ENCODE measurements around the gene CNPY4. TPM values are rescaled to one million over a fixed set of nuclear protein-coding genes. Genes with fewer than 3 reads are reported as not detected.

CNPY4 gene
- total RNA-seq, 4 donors from 2014 or later: 3.8 to 8.4 (median 6.5) TPM

DNA sequence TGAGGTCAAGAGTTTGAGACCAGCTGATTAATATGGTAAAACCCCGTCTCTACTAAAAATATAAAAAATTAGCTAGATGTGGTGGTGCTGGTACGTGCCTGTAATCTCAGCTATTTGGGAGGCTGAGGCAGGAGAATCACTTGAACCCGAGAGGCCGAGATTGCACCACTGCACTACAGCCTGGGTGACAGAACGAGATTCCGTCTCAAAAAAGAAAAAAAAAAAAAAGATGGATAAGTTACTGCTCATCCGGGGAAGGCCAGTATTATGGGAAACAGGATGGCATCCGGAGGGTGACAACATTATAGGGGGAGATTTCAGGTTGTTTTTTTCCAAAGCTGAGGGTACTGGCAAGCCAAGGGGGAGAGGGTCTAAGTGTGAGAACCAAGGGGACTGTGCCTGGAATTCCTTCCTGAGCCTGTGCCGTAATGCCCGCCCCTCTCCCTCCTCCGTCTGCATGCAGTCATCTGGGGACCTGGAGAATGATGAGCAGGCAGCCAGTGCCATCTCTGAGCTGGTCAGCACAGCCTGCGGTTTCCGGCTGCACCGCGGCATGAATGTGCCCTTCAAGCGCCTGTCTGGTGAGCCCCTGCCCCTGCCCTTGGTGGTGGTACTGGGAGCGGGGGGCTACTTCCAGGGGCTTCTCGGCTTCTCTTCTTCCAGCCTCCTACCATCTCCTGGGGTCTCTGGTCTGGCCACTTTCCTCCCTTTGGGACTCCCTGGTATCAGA, 33.7 kb downstream of the CNPY4 start:
- DNase-seq (ENCODE audit: low spot score in 2 of 2): no peak
- intact Hi-C loops (cut with DNase I; ENCODE audit: low total_unique reads): no loop called here
- H3K4me3 ChIP-seq (ENCODE audit: low read depth, poor library complexity, severe bottlenecking): no peak overlapping the region
- TF ChIP-seq, protein P1, sequence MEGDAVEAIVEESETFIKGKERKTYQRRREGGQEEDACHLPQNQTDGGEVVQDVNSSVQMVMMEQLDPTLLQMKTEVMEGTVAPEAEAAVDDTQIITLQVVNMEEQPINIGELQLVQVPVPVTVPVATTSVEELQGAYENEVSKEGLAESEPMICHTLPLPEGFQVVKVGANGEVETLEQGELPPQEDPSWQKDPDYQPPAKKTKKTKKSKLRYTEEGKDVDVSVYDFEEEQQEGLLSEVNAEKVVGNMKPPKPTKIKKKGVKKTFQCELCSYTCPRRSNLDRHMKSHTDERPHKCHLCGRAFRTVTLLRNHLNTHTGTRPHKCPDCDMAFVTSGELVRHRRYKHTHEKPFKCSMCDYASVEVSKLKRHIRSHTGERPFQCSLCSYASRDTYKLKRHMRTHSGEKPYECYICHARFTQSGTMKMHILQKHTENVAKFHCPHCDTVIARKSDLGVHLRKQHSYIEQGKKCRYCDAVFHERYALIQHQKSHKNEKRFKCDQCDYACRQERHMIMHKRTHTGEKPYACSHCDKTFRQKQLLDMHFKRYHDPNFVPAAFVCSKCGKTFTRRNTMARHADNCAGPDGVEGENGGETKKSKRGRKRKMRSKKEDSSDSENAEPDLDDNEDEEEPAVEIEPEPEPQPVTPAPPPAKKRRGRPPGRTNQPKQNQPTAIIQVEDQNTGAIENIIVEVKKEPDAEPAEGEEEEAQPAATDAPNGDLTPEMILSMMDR (IDR thresholded peaks at IDR 0.05): no peak
- TF ChIP-seq POLR2A (IDR thresholded peaks at IDR 0.05): no peak
- 85 to 91% methylated on average over 18 of the region's 18 CpGs for WGBS, 2 donors

DNA sequence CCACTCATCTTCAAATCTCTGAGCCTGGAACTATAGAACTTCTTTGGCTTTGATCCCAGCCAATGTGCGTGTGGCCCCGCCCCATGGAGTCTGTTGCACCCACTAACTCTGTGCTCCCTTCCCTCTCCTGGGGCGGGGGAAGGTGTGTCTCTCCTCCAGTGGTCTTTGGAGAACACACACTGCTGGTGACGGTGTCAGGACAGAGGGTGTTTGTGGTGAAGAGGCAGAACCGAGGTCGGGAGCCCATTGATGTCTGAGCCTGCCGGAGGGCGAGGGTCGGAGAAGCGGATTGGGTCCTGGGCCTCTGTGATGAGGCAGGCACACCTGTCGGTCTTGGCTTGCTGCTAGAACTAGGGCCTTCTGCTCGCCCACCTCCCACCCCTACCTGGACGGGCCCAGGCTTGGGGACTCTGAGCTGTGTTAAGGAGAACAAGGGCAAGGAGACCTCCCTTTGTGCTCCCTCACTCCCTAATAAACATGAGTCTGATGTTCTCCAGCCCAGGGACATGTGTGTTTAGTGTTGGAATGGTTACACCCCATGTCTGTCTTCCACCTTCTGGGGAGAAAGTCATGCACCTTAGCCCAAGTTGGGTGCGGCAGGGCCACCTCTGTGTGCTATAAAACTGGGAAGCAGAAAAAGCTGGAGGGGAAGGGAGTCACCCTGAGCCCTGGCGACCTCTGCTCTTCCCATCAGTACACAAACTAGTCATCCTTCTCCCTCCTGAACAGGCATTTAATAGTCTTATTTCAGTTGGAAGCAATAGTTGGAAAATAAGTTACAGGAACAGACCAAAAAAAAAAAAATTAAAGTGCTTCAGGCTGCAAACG, 34.5 kb downstream of the CNPY4 start:
- 57% methylated on average over 12 to 16 of the region's 16 CpGs for WGBS, 2 donors

DNA sequence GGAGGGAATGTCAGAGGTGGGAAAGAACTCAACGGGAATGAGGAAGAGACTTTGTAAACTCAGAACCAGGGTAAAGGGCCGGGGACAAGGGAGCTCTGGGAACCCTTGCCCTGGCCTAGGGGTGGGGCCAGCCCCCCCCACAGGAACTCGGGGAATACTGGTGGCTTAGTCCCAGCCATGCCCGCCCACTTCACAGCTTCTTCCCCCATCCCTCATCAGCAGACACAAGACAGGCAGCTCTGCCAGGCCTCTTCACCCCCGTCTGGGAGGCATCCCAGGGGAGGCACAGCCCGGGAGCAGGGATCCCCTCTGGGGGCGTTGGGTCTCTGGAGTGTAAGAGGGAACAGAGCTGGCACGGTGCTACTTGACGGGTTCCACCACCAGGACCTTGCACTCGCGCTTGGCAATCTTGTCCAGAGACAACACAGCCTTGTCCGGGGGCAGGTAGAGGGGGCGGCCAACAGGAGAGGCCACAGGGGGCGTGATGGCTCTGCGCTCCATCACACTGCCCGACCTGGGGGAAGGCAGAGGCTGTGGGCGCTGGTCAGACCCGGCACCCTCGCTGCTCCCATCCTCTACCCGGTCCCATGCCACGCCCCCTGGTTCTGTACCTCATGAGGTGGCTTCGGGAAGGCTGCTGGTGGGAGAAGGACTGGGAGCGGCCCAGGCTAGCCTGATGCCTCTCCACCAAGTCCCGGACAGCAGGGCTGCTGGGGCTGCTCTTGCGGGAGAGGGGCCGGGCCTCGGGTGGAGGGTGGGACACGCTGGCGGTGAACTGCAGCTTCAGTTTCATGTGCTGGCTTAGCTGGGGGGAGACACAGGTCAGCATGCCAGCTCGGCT, 35.4 kb downstream of the CNPY4 start:
- intact Hi-C loops (cut with DNase I; ENCODE audit: low total_unique reads): no loop called here
- TF ChIP-seq POLR2A (IDR thresholded peaks at IDR 0.05): no peak
- TF ChIP-seq, protein P1 (IDR thresholded peaks at IDR 0.05): no peak
- no peak overlapping the region for H3K4me3 ChIP-seq (ENCODE audit: low read depth, poor library complexity, severe bottlenecking)
- WGBS, 2 donors: 70 to 74% methylated on average over 25 to 29 of the region's 30 CpGs
- no peak for DNase-seq (ENCODE audit: low spot score in 2 of 2)

More for the DNA sequence above, 34.5 kb downstream of the CNPY4 start:
- H3K4me3 ChIP-seq (ENCODE audit: low read depth, poor library complexity, severe bottlenecking): no peak overlapping the region
- TF ChIP-seq, protein P1 (IDR thresholded peaks at IDR 0.05): no peak
- no peak for TF ChIP-seq POLR2A (IDR thresholded peaks at IDR 0.05)
- intact Hi-C loops (cut with DNase I; ENCODE audit: low total_unique reads): no loop called here
- DNase-seq (ENCODE audit: low spot score in 2 of 2): no peak

DNA sequence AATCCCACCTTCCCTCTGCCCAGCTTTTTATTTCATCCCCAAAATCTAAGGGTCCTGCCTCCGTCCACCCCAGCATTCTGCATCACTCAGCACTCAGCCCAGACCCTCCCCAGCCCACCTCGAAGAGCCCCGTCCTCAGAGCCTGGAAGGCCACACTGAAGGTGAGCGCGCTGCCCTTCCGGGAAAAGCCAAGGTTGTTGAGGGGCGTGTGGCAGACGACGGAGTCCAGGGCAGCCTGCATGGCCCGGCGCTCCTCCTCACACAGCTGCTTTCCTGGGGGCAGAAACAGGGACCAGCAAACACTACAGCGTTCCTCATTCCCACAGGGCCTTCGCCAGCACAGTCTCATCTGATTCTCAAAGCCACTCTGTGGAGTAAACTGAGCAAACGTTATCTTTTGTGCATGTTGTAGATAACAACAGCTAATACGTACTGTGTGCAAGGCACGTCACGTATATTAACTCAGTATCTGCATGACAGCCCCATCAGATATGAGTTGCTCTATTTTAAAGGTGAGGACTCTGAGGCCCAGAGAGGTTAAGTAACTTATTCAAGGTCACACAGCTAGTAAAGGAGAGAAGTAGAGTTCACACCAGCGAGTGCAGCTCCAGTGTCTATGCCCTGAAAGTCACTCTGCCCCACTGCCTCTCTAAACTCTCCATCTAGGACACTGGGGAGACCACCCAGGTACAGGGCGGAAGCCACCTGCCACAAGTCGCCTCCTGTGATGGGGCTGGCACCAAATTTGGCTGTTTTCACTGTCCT, 36.3 kb downstream of the CNPY4 start:
- 81 to 85% methylated on average over 20 of the region's 20 CpGs for WGBS, 2 donors
- DNase-seq (ENCODE audit: low spot score in 2 of 2): no peak
- no peak overlapping the region for H3K4me3 ChIP-seq (ENCODE audit: low read depth, poor library complexity, severe bottlenecking)
- intact Hi-C loops (cut with DNase I; ENCODE audit: low total_unique reads): no loop called here
- TF ChIP-seq POLR2A (IDR thresholded peaks at IDR 0.05): no peak
- TF ChIP-seq, protein P1 (IDR thresholded peaks at IDR 0.05): no peak
